Measurements from ENCODE around the gene LAMA3. TPM values are rescaled to one million over a fixed set of nuclear protein-coding genes. Genes with fewer than 3 reads are reported as not detected.

LAMA3 gene
- total RNA-seq, 2 donors from 2014 or later: 31.9 to 41.3 TPM

DNA sequence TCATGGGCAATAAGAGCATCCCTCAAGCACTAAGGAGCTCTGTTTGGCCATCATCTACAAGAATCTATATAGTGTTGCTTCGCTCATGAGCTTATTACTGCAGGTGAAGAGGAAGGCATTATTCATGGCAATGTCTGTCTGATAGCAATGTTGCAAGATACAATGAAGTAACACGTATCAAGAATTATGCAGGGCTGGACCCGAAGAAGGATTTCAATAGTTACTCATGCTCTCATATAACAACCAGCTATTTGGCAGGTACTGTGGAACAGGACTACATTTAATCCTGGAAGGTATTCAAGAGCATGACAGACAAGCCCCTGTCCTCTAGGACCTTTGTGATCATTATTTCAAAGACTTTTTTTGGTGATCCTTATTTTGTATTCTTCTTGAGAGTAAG, 109.6 kb downstream of the LAMA3 start:
- Histone ChIP-seq H3K9me3 (no peaks in the 10 kb centered on the region), H3K9ac (ENCODE audit: low read depth in 2 of 2, low read length in 2 of 2) (no peak overlapping the region), H3K27ac (no peak overlapping the region), H3K27me3 (no peaks in the 10 kb centered on the region), H3K36me3 (no peaks in the 10 kb centered on the region), H3K4me1 (no peaks in the 10 kb centered on the region), H3K4me3 (no peak overlapping the region)
- intact Hi-C loops (cut with DNase I): no loop called here
- DNase-seq: no peak
- TF ChIP-seq, protein P1, sequence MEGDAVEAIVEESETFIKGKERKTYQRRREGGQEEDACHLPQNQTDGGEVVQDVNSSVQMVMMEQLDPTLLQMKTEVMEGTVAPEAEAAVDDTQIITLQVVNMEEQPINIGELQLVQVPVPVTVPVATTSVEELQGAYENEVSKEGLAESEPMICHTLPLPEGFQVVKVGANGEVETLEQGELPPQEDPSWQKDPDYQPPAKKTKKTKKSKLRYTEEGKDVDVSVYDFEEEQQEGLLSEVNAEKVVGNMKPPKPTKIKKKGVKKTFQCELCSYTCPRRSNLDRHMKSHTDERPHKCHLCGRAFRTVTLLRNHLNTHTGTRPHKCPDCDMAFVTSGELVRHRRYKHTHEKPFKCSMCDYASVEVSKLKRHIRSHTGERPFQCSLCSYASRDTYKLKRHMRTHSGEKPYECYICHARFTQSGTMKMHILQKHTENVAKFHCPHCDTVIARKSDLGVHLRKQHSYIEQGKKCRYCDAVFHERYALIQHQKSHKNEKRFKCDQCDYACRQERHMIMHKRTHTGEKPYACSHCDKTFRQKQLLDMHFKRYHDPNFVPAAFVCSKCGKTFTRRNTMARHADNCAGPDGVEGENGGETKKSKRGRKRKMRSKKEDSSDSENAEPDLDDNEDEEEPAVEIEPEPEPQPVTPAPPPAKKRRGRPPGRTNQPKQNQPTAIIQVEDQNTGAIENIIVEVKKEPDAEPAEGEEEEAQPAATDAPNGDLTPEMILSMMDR (IDR thresholded peaks at IDR 0.05): no peak

- intact Hi-C loops (cut with DNase I): no loop called here
- TF ChIP-seq, protein P1 (IDR thresholded peaks at IDR 0.05): no peak
- no peak for DNase-seq
Measured at GRCh38 chr18:23799540-23799939, 110.3 kb downstream of the LAMA3 start.

GRCh38 chr18:23800902-23801301, 111.6 kb downstream of the LAMA3 start:
- no peak for DNase-seq
- Histone ChIP-seq H3K27ac (no peak overlapping the region), H3K4me1 (no peaks in the 10 kb centered on the region), H3K4me3 (no peak overlapping the region), H3K27me3 (no peaks in the 10 kb centered on the region), H3K9ac (ENCODE audit: low read depth in 2 of 2, low read length in 2 of 2) (no peak overlapping the region), H3K36me3 (no peaks in the 10 kb centered on the region), H3K9me3 (no peaks in the 10 kb centered on the region)
- TF ChIP-seq, protein P1 (IDR thresholded peaks at IDR 0.05): no peak
- intact Hi-C loops (cut with DNase I): no loop called here

More at GRCh38 chr18:23799540-23799939, 110.3 kb downstream of the LAMA3 start:
- no peaks in the 10 kb centered on the region for H3K36me3 ChIP-seq
- no peaks in the 10 kb centered on the region for H3K27me3 ChIP-seq
- H3K9me3 ChIP-seq: no peaks in the 10 kb centered on the region
- H3K27ac ChIP-seq: no peak overlapping the region
- H3K9ac ChIP-seq (ENCODE audit: low read depth in 2 of 2, low read length in 2 of 2): no peak overlapping the region
- no peak overlapping the region for H3K4me3 ChIP-seq
- no peaks in the 10 kb centered on the region for H3K4me1 ChIP-seq

GRCh38 chr18:23802817-23803216, 113.6 kb downstream of the LAMA3 start:
- DNase-seq: no peak
- H3K4me3 ChIP-seq: no peak overlapping the region
- H3K36me3 ChIP-seq: no peaks in the 10 kb centered on the region
- H3K4me1 ChIP-seq: no peaks in the 10 kb centered on the region
- H3K27me3 ChIP-seq: no peaks in the 10 kb centered on the region
- H3K9me3 ChIP-seq: no peaks in the 10 kb centered on the region
- intact Hi-C loops (cut with DNase I): no loop called here
- TF ChIP-seq, protein P1 (IDR thresholded peaks at IDR 0.05): no peak
- H3K27ac ChIP-seq: no peak overlapping the region
- no peak overlapping the region for H3K9ac ChIP-seq (ENCODE audit: low read depth in 2 of 2, low read length in 2 of 2)

DNA sequence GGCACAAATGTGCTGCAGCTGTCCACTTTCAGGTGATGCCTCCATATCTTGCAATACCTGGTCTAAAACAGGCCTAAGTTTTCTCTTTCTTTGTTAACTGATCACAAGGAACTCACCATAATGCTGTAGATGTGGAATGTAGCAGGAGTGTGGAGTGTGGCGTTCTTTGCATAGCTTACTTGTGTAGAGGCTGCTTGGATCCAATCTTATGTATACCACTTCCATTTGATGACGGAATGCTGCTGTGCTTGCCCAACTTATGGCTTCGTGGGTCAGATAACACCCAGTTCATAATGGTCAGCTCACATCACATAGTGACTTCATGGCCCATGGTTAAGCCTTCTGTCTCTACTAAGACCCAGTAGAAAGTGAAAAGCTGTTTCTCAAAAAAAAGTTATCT, 114.5 kb downstream of the LAMA3 start:
- intact Hi-C loops (cut with DNase I): no loop called here
- H3K36me3 ChIP-seq: no peaks in the 10 kb centered on the region
- H3K9ac ChIP-seq (ENCODE audit: low read depth in 2 of 2, low read length in 2 of 2): no peak overlapping the region
- no peaks in the 10 kb centered on the region for H3K9me3 ChIP-seq
- no peak overlapping the region for H3K4me3 ChIP-seq
- H3K27me3 ChIP-seq: no peaks in the 10 kb centered on the region
- DNase-seq: no peak
- H3K4me1 ChIP-seq: no peaks in the 10 kb centered on the region
- TF ChIP-seq, protein P1 (IDR thresholded peaks at IDR 0.05): no peak
- H3K27ac ChIP-seq: no peak overlapping the region

DNA sequence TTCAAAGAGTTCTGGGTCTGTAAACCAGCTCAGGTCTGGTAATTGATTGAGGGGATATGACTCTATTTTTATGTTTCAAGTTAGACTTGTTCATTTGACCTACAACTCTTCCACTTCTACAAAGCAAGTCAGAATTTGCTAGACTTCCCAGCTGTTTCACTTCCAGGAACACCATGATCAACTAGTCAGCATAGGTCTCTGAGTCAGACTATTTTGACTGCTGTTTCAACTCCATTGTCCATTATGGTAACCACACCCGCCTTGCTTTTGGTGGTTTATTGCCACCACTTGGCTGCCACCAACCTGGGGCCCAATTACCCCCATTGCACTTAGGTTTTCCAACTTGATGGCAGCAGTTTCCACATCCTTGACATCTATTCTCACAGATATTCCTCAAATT, 116.6 kb downstream of the LAMA3 start:
- no peak overlapping the region for H3K27ac ChIP-seq
- H3K27me3 ChIP-seq: no peaks in the 10 kb centered on the region
- no peaks in the 10 kb centered on the region for H3K4me1 ChIP-seq
- TF ChIP-seq, protein P1 (IDR thresholded peaks at IDR 0.05): no peak
- H3K36me3 ChIP-seq: no peaks in the 10 kb centered on the region
- intact Hi-C loops (cut with DNase I): no loop called here
- no peaks in the 10 kb centered on the region for H3K9me3 ChIP-seq
- no peak overlapping the region for H3K4me3 ChIP-seq
- H3K9ac ChIP-seq (ENCODE audit: low read depth in 2 of 2, low read length in 2 of 2): no peak overlapping the region
- no peak for DNase-seq

All from colonic mucosa (tissue), 4 donors.